GM13977 (cell line): ENCODE data around the gene RAP1GAP.
A peak's percentile ranks its signal among the peaks of the same experiment; 100 is the strongest.

Experiments
- DNase-seq: peaks from one replicate; pipeline ENCODE4 v3.0.0; 2012; ENCODE audit warnings: low spot score
- CTCF ChIP-seq: IDR thresholded peaks from 2 replicates; pipeline ENCODE4 v1.5.1; 2012; ENCODE audit warnings: mild to moderate bottlenecking, control low read depth; ENCODE audit not compliant: insufficient read depth; ENCODE audit errors: extremely low read depth, missing control alignments
- in situ Hi-C: fragments of 300-500 bp; cut with MboI; formaldehyde crosslinking; loops from one replicate; pipeline ENCODE4 v1.12.0; 2022; ENCODE audit warnings: low sequenced_read_pairs, low pct_unique_long_range_greater_than_20kb, mixed read lengths, inconsistent platforms; ENCODE audit not compliant: unreplicated experiment

Gene RAP1GAP

GRCh38 chr1:21704145-21704544 lies 35.0 kb upstream of the RAP1GAP start:
- TF ChIP-seq CTCF: no peak
- in situ Hi-C loops: loop anchor here (25.0 kb wide), 1 partner anchor 258 kb away; no protein-coding TSS in a partner anchor
- no peak for DNase-seq

GRCh38 chr1:21703318-21703963 lies 34.3 kb upstream of the RAP1GAP start:
- TF ChIP-seq CTCF: peak; percentile 42
- in situ Hi-C loops: loop anchor here (25.0 kb wide), 1 partner anchor 259 kb away; no protein-coding TSS in a partner anchor
- DNase-seq: no peak

GRCh38 chr1:21702780-21703179 lies 33.6 kb upstream of the RAP1GAP start:
- no peak for DNase-seq
- TF ChIP-seq CTCF: no peak
- in situ Hi-C loops: loop anchor here (25.0 kb wide), 1 partner anchor 260 kb away; no protein-coding TSS in a partner anchor

GRCh38 chr1:21701401-21701800 lies 32.2 kb upstream of the RAP1GAP start:
- in situ Hi-C loops: loop anchor here (25.0 kb wide), 1 partner anchor 261 kb away; no protein-coding TSS in a partner anchor
- TF ChIP-seq CTCF: no peak
- no peak for DNase-seq

GRCh38 chr1:21700094-21700493 lies 30.9 kb upstream of the RAP1GAP start:
- in situ Hi-C loops: loop anchor here (25.0 kb wide), 1 partner anchor 262 kb away; no protein-coding TSS in a partner anchor
- TF ChIP-seq CTCF: no peak

GRCh38 chr1:21696931-21697330 lies 27.8 kb upstream of the RAP1GAP start:
- in situ Hi-C loops: no loop called here
- no peak for TF ChIP-seq CTCF
- no peak for DNase-seq

More at GRCh38 chr1:21700094-21700493, 30.9 kb upstream of the RAP1GAP start:
- no peak for DNase-seq
